Kidney glomerular epithelial cell (primary cell): ENCODE results near the gene SLC16A13.
A peak's percentile ranks its signal among the peaks of the same experiment; 100 is the strongest.
"Not testable (repeated sequence)": the region's sequence is repeated elsewhere in the genome, so short reads cannot be mapped to it uniquely, and the experiment has no call there.

ENCODE experiments used
- DNase-seq: peaks from one replicate; lab custom pipeline; 2025; lab: John Stamatoyannopoulos, UW

The SLC16A13 gene

GRCh38 chr17:7029659-7030058 is 6.2 kb upstream of the SLC16A13 start:
- DNase-seq: no peak

- DNase-seq: peak; percentile 77
Measured at GRCh38 chr17:7034955-7035590, 742 bp upstream of the SLC16A13 start.

GRCh38 chr17:7038025-7038862 is 2.4 kb downstream of the SLC16A13 start:
- DNase-seq: no peak

GRCh38 chr17:7039832-7040231 is 4.0 kb downstream of the SLC16A13 start:
- DNase-seq: no peak

- no peak for DNase-seq
Measured at GRCh38 chr17:7041607-7042500, 6.0 kb downstream of the SLC16A13 start.

- no peak for DNase-seq
Measured at GRCh38 chr17:7042501-7043181, 6.8 kb downstream of the SLC16A13 start.

GRCh38 chr17:7043182-7043496 is 7.3 kb downstream of the SLC16A13 start:
- DNase-seq: no peak

- no peak for DNase-seq
Measured at GRCh38 chr17:7043497-7044198, 7.8 kb downstream of the SLC16A13 start, which contains the start of gene SLC16A11. TSS of gene SLC16A11 (minus strand) at chr17:7044092. CDS start at chr17:7043513, 579 bp downstream.

GRCh38 chr17:7045492-7046126 is 9.8 kb downstream of the SLC16A13 start:
- peak; percentile 78 for DNase-seq

GRCh38 chr17:7046127-7046724 is 10.4 kb downstream of the SLC16A13 start:
- no peak for DNase-seq

GRCh38 chr17:7046725-7047397 is 11.0 kb downstream of the SLC16A13 start:
- not testable (repeated sequence) for DNase-seq

- DNase-seq: no peak
Measured at GRCh38 chr17:7047566-7047965, 11.8 kb downstream of the SLC16A13 start.

GRCh38 chr17:7048968-7049367 is 13.2 kb downstream of the SLC16A13 start:
- DNase-seq: no peak

- DNase-seq: not testable (repeated sequence)
Measured at GRCh38 chr17:7050583-7050982, 14.8 kb downstream of the SLC16A13 start.

GRCh38 chr17:7056386-7056785 is 20.6 kb downstream of the SLC16A13 start:
- DNase-seq: no peak

GRCh38 chr17:7058831-7059447 is 23.1 kb downstream of the SLC16A13 start:
- no peak for DNase-seq

GRCh38 chr17:7060165-7060891 is 24.5 kb downstream of the SLC16A13 start:
- peak; percentile 97 for DNase-seq

GRCh38 chr17:7063518-7064094 is 27.8 kb downstream of the SLC16A13 start:
- no peak for DNase-seq
